HG03565 (cell line): Measurements from ENCODE around the gene NOD2.

Experiments
- ATAC-seq: cut with Tn5 transposase; IDR thresholded peaks from one replicate; pipeline ENCODE4 v1.9.1; 2021; ENCODE audit warnings: mild to moderate bottlenecking, moderate library complexity; ENCODE audit not compliant: unreplicated experiment

NOD2 gene

DNA sequence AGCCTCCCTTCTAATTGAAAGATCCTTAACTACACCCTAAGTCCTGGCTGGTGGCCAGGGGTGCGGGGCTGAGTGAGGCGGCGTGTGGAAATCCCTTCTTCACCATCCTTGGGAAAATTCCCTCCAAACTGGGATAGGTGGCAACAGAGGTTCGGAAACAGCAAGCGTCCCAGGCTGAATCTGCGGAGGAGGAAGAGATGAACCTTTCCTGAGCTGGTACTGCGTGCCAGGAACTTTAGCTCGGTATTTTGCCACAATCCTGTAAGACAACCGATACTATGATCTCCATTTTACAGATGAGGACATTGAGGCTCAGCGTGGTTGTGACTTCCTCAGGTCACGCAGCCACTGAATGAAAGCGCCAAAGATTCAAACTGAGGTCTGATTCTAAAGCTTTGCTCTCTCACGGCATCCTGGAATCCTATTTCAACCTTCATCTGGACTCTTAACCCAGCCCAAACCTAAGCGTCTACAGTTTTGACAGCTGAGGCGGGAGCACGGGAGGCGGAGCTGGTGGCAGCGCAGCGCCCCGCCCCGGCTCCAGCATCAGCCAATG, 47.9 kb downstream of the NOD2 start:
- no peak for ATAC-seq

DNA sequence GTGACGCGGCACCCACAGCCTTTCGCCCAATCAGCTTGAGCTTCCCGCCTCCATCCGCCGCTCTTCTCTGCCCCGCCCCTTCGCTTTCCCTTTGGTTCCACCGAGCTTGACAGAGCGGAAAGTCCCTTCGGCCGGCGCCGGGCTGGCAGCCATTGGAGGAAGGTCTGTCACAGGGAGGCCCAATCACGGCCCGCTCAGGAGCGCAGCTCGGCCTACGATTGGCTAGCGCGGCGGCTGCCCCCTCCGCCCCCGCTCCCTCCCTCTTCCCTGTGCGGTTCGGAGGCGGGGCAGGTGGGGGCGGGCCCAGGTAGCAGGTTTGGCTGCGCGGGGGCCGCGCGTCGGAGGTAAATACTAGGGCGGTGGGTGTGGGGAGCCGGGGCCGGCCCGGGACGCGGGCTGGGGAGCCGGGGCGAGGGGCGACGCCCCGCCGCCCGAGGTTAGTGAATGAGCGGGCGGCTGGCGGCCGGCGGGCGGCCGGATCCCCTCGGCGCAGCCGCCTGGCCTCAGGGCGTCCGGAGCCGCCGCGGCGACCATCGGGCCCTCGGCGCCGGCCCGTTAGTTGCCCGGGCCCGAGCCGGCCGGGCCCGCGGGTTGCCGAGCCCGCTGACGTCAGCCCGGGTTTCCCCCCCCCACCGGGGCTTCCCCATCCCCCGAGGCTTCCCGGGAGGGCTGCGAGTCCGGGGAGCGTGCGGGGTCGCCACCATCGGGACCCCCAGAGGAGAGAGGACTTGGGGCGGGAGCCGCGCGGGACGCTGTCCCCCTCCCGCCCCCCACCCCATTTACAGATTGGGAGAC, 48.6 kb downstream of the NOD2 start, which contains the start of gene CYLD:
Gene CYLD (plus strand): TSS at position 306 of the 795 bp plus-strand sequence. CDS start 7,613 bp downstream, outside the sequence.
- ATAC-seq: peak; percentile 85

DNA sequence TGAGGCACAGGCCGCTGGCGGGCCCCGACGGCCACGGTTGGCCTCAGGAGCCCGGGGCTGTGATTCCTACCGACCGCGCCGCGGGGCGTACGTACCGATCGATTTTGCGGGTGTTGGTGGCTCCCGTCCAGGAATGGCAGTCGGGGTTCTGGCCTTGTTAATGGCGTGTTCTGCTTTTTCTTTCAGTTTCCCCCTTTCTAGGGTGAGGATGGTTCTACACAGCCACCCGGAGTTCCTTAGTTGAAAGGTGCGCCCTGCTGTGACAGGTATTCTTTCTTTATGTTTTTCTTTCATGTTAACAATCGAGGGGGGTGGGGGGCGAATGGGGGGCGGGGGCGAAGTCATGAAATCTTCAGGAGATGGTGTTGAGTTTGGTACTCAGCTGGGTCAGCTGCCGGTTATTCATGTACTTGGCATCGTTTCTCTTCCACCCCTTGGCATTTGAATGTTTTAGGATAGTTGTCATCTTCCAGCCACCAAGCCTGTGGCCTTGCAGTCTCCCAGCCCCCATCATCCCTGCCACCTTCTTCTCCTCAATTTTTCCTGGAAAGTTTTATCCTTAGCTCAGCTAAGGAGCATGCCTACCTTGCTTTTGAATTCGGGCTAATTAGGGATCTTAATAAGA, 49.3 kb downstream of the NOD2 start:
- ATAC-seq: no peak

DNA sequence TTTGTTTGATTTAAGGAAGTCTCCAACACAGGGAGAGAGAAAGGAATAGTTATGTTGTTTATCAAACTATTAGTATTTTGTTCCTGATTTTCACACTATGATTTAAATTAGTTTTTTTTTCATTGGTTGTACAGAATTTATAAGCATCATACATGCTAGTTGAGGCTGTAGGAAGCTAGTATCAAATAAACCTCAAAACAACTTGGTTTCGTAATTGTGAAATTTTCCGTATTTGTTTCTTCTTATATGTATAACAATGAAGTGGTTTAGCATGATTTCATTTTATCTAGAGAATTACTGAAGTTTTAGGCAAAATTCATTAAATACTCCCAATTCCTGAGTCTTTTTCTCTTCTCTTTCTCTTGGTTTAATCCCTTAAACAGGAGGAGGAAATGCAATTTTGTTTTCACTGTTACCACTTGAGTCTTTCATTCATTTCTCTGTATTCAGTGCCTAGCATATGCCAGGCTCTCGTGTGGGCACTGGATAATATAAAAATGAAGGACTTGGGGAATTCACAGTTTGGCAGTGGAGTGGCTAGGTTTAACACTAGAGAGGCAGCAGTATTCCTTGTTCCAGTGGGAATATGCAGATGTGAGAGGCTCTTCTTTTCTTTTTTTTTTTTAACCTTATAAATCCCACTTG, 50.3 kb downstream of the NOD2 start:
- no peak for ATAC-seq

DNA sequence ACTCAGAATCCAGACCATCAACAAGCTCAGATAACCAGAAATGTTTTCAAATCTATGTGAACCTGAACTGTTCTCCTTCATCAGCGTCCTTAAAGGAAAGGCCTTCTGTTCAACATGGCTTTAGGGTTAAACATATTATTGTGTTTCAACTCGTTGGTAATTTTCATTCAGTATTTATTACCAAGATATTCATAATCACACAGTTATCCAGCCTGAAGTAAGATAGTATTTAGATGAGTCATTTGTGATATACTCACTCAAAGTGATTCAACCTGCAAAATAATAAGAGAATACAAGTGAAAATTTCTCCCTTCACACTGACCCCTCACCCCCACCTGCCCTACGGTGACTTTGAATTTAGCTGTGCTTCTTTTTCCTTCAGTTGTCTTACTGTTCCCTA, 51.5 kb downstream of the NOD2 start:
- ATAC-seq: no peak

DNA sequence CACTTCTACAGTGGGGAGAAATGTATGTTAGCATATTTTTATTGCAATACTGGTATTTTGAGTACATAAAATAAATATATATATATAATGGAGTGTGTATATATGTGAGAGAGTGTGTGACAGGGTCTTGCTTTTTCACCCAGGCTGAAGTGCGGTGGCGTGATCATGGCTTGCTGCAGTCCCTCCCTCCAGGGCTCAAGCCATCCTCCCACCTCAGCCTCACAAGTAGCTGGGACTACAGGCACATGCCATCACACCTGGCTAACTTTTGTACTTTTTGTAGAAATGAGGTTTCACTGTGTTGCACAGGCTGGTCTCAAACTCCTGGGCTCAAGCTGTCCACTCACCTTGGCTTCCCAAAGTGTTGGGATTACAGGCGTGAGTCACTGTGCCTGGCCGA, 52.5 kb downstream of the NOD2 start:
- no peak for ATAC-seq

DNA sequence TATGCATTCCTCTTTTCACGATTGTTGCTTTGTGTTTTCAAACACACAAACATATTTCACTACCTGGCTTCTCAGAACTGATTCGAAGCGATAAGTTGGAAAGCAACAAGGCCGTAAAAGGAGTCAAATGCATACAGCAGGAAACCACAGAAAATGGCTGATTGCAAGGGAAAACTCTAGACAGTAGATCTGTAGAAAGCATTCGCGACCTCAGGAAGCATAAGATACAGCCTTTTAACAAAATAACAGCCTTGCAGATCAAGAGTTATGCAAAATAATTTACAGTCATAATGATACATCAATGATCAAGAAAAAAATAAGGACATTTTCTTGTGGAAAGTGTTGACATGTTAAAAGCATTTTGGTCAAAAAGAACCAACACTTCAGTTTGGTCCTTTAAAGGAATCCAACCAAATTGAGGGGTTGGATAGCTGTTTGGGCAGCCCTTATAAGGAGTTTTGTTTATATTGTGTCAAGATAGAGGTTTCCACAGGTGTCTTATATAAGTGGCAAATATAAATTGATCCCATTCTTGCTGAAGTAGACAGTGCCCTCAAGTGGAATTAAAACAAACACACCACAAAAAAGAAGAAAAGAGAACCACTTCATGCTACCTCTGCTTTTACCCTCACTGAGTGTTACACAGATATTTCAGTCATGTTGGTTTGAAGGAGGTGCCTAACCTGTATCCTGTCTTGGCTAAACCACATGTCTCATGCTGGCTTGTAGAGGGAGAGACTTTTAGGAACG, 54.0 kb downstream of the NOD2 start:
- no peak for ATAC-seq

DNA sequence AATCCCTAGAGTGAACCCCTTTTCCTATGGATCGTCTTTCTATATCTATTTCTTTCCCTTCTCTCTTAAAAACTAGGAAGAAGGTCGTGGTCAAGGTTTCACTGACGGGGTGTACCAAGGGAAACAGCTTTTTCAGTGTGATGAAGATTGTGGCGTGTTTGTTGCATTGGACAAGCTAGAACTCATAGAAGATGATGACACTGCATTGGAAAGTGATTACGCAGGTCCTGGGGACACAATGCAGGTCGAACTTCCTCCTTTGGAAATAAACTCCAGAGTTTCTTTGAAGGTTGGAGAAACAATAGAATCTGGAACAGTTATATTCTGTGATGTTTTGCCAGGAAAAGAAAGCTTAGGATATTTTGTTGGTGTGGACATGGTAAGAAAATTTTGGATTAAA, 58.1 kb downstream of the NOD2 start:
- ATAC-seq: no peak

DNA sequence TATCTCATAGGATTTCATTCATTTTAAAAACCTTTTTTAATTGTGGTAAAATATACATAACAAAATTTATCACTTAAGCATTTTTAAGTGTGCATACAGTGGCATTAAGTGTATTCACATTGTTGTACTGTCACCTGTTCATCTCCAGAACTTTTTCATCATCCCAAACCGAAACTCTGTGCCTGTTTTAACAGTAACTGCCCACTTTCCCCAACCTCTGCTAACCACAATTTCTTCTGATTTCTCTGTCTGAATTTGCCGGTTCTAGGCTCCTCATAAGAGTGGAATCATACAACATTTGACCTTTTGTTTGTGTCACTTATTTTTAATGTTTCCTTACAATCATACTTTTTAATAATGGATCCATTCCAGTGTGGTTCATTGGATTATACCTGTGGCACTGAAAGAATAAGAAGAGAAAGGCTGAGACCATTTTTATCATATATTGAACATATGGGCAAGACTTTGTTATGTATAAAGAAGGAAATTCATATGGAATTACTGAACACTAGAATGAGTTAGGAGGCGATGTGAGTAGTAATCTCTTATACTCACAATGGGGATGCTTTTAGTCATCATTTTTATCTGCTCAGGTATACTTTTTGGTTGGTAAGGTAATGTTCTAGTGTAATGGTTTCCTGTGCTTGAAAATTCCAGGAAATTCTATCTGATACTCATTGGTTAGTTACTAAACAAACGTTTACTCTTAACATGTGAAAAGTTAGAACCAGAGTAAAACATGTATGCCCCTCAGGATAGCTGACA, 59.2 kb downstream of the NOD2 start:
- no peak for ATAC-seq

DNA sequence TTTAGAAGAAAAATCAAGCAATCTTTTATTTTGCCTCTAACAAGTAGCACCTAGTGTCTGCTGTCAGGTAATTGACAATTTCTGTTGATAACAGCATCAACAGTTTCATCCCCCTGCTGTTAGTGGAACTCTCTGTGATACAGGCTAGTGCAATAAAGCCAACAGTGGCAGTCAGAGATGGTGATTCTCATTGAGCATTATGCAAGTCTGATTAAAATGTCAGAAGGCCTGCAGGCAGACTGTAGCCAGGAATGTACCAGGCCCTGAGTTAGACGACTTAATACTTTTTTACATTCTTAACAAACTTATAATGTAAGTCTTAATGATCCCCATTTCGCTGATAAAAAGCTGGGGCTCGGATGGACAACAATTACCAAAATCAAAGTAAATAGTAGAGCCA, 63.1 kb downstream of the NOD2 start:
- ATAC-seq: no peak

DNA sequence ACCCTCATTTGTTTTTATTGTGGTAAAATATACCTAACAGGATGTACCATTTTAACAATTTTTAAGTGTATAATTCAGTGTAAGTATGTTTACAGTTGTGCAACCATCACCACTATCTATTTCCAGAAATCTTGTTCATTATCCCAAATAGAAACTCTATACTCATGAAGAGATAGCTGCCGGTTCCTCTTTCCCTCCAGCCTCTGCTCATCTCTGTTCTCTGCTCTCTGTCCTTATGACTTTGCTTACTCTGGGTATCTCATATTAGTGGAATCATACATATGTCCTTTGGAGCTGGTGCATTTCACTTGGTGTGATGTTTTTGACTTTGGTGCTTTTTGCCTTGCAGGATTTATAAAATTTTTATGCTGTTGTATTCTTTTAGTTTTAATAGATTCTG, 67.9 kb downstream of the NOD2 start:
- ATAC-seq: no peak

DNA sequence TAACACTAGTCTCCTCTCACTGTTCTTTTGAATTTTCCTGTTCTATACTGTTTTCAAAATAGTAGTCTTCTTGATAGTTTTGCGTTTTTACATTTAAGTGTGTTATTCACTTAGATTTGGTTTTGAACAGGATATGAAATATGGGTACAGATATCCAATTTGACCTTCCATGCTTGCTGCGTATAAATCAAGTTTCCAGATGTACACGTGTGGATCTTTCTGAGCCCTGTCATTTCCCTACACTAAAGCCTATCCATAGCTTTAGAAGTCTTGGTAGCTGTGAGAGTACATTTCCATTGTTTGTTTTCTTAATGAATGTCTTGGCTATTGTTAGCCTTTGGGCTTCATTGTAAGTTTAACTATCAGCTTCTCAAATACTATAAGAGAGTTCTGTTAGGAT, 68.8 kb downstream of the NOD2 start:
- no peak for ATAC-seq

DNA sequence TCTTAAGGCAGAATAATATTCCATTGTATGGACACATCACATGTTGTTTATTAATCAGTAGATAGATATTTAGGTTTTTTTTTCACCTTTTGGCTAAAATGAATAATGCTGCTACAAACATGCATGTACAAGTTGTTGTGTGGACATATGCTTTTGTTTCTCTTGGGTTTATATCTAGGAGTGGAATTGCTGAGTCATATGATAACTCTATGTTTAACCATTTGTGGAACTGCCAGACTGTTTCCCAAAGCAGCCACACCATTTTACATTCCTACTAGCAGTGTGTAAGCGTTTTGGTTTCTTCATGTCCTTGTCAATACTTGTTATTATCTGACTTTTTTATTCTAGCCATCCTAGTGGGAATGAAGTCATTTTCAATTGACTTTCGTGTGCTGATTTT, 69.8 kb downstream of the NOD2 start:
- no peak for ATAC-seq

DNA sequence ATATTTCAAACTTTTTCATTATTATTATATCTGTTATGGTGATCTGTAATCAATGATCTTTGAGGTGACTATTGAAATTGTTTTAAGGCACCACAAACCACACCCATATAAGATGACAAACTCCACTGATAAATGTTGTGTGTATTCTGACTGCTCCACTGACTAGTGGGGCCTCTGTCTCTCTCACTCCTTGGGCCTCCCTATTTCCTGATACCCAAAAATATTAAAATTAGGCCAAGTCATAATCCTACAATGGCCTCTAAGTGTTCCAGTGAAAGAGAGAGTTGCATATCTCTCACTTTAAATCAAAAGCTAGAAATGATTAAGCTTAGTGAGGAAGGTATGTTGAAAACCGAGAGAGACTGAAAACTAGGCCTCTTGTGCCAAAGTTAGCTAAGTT, 71.9 kb downstream of the NOD2 start:
- no peak for ATAC-seq

DNA sequence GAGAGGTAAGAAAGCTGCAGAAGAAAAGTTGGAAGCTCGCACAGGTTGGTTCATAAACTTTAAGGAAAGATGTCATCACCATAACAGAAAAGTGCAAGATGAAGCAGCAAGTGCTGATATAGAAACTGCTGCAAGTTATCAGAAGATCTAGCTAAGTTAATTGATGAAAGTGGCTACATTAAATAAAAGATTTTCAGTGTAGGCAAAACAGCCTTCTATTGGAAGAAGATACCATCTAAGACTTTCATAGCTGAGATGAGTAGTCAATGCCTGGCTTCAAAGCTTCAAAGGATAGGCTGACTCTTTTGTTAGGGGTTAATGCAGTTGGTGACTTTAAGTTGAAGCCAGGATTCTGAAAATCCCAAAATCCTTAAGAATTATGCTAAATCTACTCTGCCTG, 72.5 kb downstream of the NOD2 start:
- no peak for ATAC-seq

DNA sequence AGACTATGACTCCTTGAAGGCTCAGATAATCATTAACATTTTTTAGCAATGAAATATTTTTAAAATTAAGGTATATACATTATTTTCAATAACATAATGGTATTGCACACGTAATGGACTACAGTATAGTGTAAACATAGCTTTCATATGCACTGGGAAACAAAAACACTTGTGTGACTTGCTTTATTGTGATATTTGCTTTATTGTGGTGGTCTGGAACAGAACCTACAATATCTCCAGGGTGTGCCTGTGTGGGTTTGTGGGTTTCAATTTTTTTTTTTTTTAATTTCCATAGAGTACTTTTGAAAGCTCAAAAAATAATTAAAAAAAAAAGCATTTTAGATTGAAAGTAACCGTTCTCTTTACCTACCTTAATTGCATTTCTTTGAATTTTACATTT, 73.8 kb downstream of the NOD2 start:
- ATAC-seq: no peak

DNA sequence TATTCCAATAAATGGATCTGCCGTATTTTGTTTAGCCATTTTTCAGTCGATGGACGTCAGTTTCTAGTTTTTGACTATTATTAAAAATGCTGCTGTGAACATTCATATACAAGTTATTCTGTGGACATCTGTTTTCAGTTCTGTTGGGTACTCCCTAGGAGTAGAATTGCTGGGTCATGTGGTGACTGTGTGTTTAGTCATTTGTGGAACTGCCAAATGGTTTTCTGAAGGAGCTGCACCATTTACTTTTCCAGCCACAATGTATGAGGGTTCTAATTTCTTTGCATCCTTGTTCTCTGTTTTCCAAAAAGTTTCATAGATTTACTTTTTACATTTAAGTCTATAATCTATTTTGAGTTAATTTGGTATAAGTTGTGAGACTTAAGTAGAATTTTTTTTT, 78.0 kb downstream of the NOD2 start:
- ATAC-seq: no peak

DNA sequence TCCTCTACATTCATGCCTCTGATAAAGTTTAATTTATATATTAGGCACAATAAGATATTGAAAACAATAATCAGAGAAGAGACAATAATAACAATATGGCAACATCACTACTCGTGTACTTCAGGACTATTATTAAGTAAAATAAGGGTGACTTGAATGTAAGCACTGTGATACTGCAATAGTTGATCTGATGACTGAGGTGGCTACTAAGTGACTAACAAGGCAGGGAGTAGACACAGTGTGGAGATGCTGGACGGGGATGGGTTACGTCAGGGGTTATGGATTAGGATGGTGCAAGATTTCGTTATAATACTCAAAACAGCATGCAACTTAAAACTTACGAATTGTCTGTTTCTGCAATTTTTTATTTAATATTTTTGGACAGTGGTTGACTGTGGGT, 81.0 kb downstream of the NOD2 start:
- ATAC-seq: no peak

DNA sequence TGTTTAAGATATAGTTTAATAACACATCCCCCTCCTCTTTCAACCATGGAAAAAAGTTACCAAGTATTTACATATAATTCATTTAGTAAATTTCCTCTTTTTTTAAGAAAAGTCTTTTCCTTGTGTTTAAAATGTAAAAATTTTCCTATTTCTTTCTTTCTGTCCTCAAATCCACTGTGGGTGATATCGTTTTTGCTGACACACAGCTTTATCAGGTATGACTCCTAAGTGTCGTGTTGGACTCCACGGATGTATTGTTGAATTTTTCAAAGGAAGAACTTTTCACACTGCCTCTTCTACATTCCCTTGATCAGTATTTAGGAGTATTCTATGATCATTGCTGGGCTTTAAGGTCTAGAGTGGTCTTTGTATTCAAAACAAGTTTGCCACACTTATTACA, 81.6 kb downstream of the NOD2 start:
- ATAC-seq: no peak

DNA sequence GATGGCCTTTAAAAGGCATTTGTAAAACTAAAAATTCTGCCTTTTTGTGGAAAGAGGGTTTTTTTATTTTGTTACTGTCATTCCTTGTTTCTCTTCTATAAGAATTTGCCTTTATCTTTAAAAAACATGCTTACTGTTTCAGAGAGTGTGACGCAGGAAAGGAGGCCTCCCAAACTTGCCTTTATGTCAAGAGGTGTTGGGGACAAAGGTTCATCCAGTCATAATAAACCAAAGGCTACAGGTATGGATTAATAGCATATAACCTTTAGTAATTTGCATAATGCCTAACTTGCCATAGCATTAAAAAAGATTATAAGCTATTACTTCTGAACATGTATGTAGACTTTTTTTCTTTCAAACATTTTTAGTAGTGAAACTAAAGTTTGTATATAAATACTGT, 82.6 kb downstream of the NOD2 start:
- no peak for ATAC-seq
